Right renal cortex interstitium (tissue), 3 donors: ENCODE results near the gene PRTN3. TPM values are rescaled to one million over a fixed set of nuclear protein-coding genes. Genes with fewer than 3 reads are reported as not detected.

Source experiments
- DNase-seq, 3 donors: peaks; one replicate each; pipeline ENCODE4 v3.0.0-alpha.2; 2013; ENCODE audit warnings: low read depth in 3 of 3, low spot score in 2 of 3
- polyA plus RNA-seq, 3 donors: library from polyadenylated mRNA; unstranded; fragments of 120-200 nt; gene quantifications; one replicate each; pipeline ENCODE4 v1.2.1, GENCODE V29; 2013; ENCODE audit not compliant: insufficient read length in 3 of 3

PRTN3 gene
- 1 to 10 TPM in 1 of 3 donors, under 1 TPM in 2; 0.32 to 1.6 (median 0.78) TPM for polyA plus RNA-seq

- DNase-seq: no peak
Observed at GRCh38 chr19:840519-841206, at the start of gene PRTN3. PRTN3 (plus strand) TSS chr19:840999; CDS start chr19:841009, 10 bp downstream.

- DNase-seq: no peak
Observed at GRCh38 chr19:791007-791566, 49.7 kb upstream of the PRTN3 start.

GRCh38 chr19:791567-792305 lies 49.1 kb upstream of the PRTN3 start:
- no peak for DNase-seq

- no peak for DNase-seq
Observed at GRCh38 chr19:792306-792885, 48.4 kb upstream of the PRTN3 start.

GRCh38 chr19:793806-794205 lies 47.0 kb upstream of the PRTN3 start:
- no peak for DNase-seq

GRCh38 chr19:795073-795611 lies 45.7 kb upstream of the PRTN3 start:
- no peak for DNase-seq

GRCh38 chr19:795691-796581 lies 44.9 kb upstream of the PRTN3 start:
- DNase-seq: no peak

- peak; percentile 99 for DNase-seq
Observed at GRCh38 chr19:796692-797527, 43.9 kb upstream of the PRTN3 start, which contains the start of gene PTBP1. PTBP1 (plus strand) TSS chr19:797452; CDS start chr19:797498, 46 bp downstream.

GRCh38 chr19:797528-798414 lies 43.0 kb upstream of the PRTN3 start:
- DNase-seq: peak in 2 of 3 donors; percentile 74 to 77

GRCh38 chr19:798415-799075 lies 42.3 kb upstream of the PRTN3 start:
- no peak for DNase-seq

GRCh38 chr19:799076-799881 lies 41.5 kb upstream of the PRTN3 start:
- no peak for DNase-seq

GRCh38 chr19:800360-801029 lies 40.3 kb upstream of the PRTN3 start:
- DNase-seq: no peak

GRCh38 chr19:801030-801860 lies 39.6 kb upstream of the PRTN3 start:
- DNase-seq: no peak

GRCh38 chr19:801861-802497 lies 38.8 kb upstream of the PRTN3 start:
- no peak for DNase-seq
